MCF 10A (cell line): ENCODE results near the gene YBEY. TPM values are rescaled to one million over a fixed set of nuclear protein-coding genes. Genes with fewer than 3 reads are reported as not detected.

Experiments used
- BruUV-seq: library from RNA; stranded (reverse); fragments of 400-500 nt; replicated peaks from 2 replicates; lab custom pipeline; 2021; lab: Mats Ljungman, UMichigan
- CTCF ChIA-PET: fragments of 300-600 bp; sonication (Branson Sonifier 250); formaldehyde crosslinking; extraction: SDS; loops from one replicate; lab custom pipeline; 2021; ENCODE audit warnings: antibody characterized with exemption, inconsistent platforms; lab: Yijun Ruan, JAX
- POLR2A ChIA-PET: fragments of 300-600, 350-650 bp; sonication (Branson Sonifier 250); formaldehyde crosslinking; extraction: SDS; loops from one replicate; lab custom pipeline; 2020; ENCODE audit warnings: antibody characterized with exemption, inconsistent platforms; lab: Yijun Ruan, JAX
- DNase-seq: peaks from one replicate; pipeline ENCODE4 v3.0.0-alpha.2; 2018; ENCODE audit not compliant: unreplicated experiment
- H3K27ac Mint-ChIP-seq: one replicate; pipeline ENCODE4 v1.8.0; 2022; ENCODE audit warnings: mild to moderate bottlenecking, low read depth, mixed read lengths; ENCODE audit not compliant: unreplicated experiment
- H3K27me3 Mint-ChIP-seq: one replicate; pipeline ENCODE4 v1.8.0; 2022; ENCODE audit warnings: mixed read lengths; ENCODE audit not compliant: insufficient read depth, unreplicated experiment
- H3K36me3 Mint-ChIP-seq: one replicate; pipeline ENCODE4 v1.8.0; 2022; ENCODE audit warnings: mild to moderate bottlenecking, moderate library complexity, mixed read lengths; ENCODE audit not compliant: insufficient read depth, unreplicated experiment
- H3K4me1 Mint-ChIP-seq: one replicate; pipeline ENCODE4 v1.8.0; 2022; ENCODE audit warnings: mixed read lengths; ENCODE audit not compliant: insufficient read depth, unreplicated experiment
- H3K4me3 Mint-ChIP-seq: one replicate; pipeline ENCODE4 v1.8.0; 2022; ENCODE audit warnings: mild to moderate bottlenecking, moderate library complexity, mixed read lengths; ENCODE audit not compliant: unreplicated experiment
- H3K9me3 Mint-ChIP-seq: one replicate; pipeline ENCODE4 v1.8.0; 2022; ENCODE audit warnings: mixed read lengths; ENCODE audit not compliant: unreplicated experiment
- intact Hi-C: fragments of 100-400 bp; cut with micrococcal nuclease; formaldehyde crosslinking; loops from 2 replicates; pipeline ENCODE4 v1.14.1; 2022
- total RNA-seq: library from RNA; stranded (reverse); gene quantifications from 2 replicates; pipeline ENCODE4 v1.2.3, GENCODE V29; 2022
- TF ChIP-seq, protein P1 (sequence below): fragments of 200-600 bp; IDR thresholded peaks from one replicate; pipeline ENCODE4 v1.8.0; 2022; ENCODE audit warnings: antibody characterized with exemption, mild to moderate bottlenecking; ENCODE audit not compliant: unreplicated experiment

YBEY gene
- total RNA-seq, 1 experiment from 2014 or later, result 26.7 TPM

DNA sequence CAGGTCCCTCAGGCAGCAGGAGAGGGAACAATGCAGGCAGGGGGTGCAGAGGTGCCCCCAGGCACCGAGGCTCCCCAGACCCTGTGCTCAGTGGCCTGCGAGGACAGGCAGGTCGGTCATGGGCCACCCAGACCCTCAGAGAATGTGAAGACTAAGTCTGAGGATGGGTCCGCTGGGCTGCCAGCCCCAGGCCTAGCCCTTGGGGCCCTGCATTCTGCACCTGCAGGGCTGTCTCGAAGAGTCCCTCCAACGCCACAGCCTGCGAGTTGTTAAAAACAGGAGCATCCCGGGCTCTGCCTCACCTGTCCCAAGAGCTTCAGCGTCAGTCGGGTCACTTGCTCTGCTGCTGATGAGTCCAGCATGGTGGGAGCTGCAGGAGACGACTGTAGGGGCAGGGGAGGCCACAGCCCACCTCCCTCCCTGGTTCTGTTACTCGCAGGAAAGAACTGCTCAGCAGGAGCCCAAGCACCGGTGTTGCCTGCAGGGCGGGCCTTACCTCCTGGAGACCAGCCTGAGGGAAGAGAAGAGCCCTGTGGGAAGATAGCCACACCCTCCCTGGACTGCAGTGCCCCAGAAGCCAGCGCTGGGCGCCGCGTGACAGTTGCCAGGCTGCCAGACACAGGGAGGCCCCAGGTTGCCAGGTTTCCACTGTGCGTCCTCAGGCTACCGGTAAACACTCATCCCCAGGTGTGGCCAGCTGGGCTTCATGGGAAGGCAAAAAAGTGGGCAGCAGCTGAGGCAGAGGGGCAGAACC lies 31.7 kb downstream of the YBEY start:
- TF ChIP-seq, protein P1, sequence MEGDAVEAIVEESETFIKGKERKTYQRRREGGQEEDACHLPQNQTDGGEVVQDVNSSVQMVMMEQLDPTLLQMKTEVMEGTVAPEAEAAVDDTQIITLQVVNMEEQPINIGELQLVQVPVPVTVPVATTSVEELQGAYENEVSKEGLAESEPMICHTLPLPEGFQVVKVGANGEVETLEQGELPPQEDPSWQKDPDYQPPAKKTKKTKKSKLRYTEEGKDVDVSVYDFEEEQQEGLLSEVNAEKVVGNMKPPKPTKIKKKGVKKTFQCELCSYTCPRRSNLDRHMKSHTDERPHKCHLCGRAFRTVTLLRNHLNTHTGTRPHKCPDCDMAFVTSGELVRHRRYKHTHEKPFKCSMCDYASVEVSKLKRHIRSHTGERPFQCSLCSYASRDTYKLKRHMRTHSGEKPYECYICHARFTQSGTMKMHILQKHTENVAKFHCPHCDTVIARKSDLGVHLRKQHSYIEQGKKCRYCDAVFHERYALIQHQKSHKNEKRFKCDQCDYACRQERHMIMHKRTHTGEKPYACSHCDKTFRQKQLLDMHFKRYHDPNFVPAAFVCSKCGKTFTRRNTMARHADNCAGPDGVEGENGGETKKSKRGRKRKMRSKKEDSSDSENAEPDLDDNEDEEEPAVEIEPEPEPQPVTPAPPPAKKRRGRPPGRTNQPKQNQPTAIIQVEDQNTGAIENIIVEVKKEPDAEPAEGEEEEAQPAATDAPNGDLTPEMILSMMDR, result no peak
- Mint-ChIP-seq H3K4me3 (no peak overlapping the region), H3K4me1 (peaks cover 6% of the 10 kb centered on the region), H3K36me3 (no peaks in the 10 kb centered on the region), H3K9me3 (no peaks in the 10 kb centered on the region), H3K27me3 (no peaks in the 10 kb centered on the region), H3K27ac (no peak overlapping the region)
- ChIA-PET POLR2A (no interaction called here), CTCF (no interaction called here)
- intact Hi-C loops, result no loop called here
- no peak for DNase-seq
- no TSS peak for BruUV-seq

DNA sequence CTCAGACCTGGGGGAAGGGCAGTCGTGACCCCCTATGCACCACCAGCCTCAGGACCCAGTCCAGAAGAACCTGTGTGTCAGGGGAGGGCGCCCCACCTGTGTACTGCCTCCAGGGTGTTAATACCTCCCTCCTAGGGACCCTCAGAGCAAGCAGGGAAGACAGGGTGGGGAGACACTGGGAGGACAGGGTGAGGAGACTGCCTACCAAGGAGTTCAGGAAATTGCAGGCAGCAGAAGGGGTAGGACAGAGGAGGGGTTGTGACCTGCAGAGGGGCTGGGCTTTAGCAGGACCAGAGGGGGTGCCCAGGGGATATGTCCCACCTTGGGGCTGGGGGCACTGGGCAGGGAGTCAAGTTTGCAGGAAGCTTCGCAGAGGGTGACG lies 32.3 kb downstream of the YBEY start:
- ChIA-PET CTCF (no interaction called here), POLR2A (no interaction called here)
- no peak for DNase-seq
- Mint-ChIP-seq H3K36me3 (no peaks in the 10 kb centered on the region), H3K27ac (no peak overlapping the region), H3K27me3 (no peaks in the 10 kb centered on the region), H3K9me3 (no peaks in the 10 kb centered on the region), H3K4me1 (peaks cover 6% of the 10 kb centered on the region), H3K4me3 (no peak overlapping the region)
- intact Hi-C loops, result no loop called here
- BruUV-seq, result no TSS peak
- TF ChIP-seq, protein P1, result no peak

DNA sequence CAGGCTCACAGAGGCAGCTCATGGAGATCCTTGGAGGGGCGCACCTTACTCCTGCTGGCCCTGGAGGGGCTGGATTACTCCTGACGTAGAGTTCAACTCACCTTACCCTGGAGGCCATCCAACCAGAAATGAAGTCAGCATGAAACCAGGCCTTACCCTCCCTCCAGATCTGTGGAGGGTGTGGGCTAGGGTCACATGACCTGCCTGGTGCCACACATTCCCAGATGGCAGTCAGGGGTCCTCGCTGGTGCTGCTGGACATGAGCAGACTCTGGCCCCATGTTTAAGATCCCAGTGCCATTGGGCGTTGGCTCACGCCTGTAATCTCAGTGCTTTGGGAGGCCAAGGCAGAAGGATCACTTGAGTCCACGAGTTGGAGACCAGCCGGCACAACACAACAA lies 33.0 kb downstream of the YBEY start:
- H3K27ac Mint-ChIP-seq, result no peak overlapping the region
- H3K4me1 Mint-ChIP-seq, result peaks cover 6% of the 10 kb centered on the region
- ChIA-PET CTCF (no interaction called here), POLR2A (no interaction called here)
- no peaks in the 10 kb centered on the region for H3K9me3 Mint-ChIP-seq
- TF ChIP-seq, protein P1, result no peak
- intact Hi-C loops, result no loop called here
- BruUV-seq, result no TSS peak
- DNase-seq, result no peak
- no peak overlapping the region for H3K4me3 Mint-ChIP-seq
- no peaks in the 10 kb centered on the region for H3K36me3 Mint-ChIP-seq
- H3K27me3 Mint-ChIP-seq, result no peaks in the 10 kb centered on the region

DNA sequence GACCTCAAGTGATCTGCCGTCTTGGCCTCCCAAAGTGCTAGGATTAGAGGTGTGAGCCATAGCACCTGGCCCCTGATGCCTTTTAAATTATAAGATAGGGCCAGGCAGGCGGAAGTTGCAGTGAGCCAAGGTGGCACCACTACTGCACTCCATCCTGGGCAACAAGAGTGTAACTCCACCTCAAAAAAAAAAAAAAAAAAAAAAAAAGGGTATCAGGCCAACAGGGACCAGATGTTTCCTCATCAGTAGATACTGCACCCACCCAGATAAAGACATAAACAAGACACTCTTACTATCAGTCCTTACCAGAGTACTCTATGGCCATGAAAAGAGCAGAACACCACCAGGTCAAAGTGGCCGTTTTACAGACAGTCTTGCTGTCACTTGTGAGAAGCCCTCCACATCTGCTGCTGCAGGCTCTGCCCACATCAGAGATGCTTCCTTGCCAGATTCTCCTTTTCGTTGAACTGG lies 34.2 kb downstream of the YBEY start:
- TF ChIP-seq, protein P1, result no peak
- no peaks in the 10 kb centered on the region for H3K36me3 Mint-ChIP-seq
- H3K27ac Mint-ChIP-seq, result no peak overlapping the region
- intact Hi-C loops, result no loop called here
- ChIA-PET POLR2A (no interaction called here), CTCF (no interaction called here)
- peaks cover 7% of the 10 kb centered on the region for H3K4me1 Mint-ChIP-seq
- H3K9me3 Mint-ChIP-seq, result no peaks in the 10 kb centered on the region
- DNase-seq, result no peak
- H3K4me3 Mint-ChIP-seq, result no peak overlapping the region
- H3K27me3 Mint-ChIP-seq, result no peaks in the 10 kb centered on the region
- no TSS peak for BruUV-seq
